Chondrocyte (in vitro differentiated cells): ENCODE measurements around the gene PCDHB10. TPM values are rescaled to one million over a fixed set of nuclear protein-coding genes. Genes with fewer than 3 reads are reported as not detected.
"Not testable (repeated sequence)": the region's sequence is repeated elsewhere in the genome, so short reads cannot be mapped to it uniquely, and the experiment has no call there.

Experiments
- DNase-seq: peaks from one replicate; pipeline ENCODE4 v3.0.0; 2021; ENCODE audit warnings: mixed read lengths, low spot score
- H3K27ac Mint-ChIP-seq: one replicate; pipeline ENCODE4 v1.8.0; 2021; ENCODE audit warnings: mild to moderate bottlenecking, moderate library complexity, mixed read lengths; ENCODE audit not compliant: unreplicated experiment
- H3K27me3 Mint-ChIP-seq: 2 replicates; pipeline ENCODE4 v1.8.0; 2021; ENCODE audit warnings: low read depth, mixed read lengths
- H3K36me3 Mint-ChIP-seq: 2 replicates; pipeline ENCODE4 v1.8.0; 2021; ENCODE audit warnings: low read depth, mixed read lengths
- H3K4me1 Mint-ChIP-seq: 2 replicates; pipeline ENCODE4 v1.8.0; 2021; ENCODE audit warnings: low read depth, mild to moderate bottlenecking, mixed read lengths
- H3K4me3 Mint-ChIP-seq: one replicate; pipeline ENCODE4 v1.8.0; 2021; ENCODE audit warnings: mild to moderate bottlenecking, moderate library complexity, mixed read lengths; ENCODE audit not compliant: unreplicated experiment
- H3K9me3 Mint-ChIP-seq: 2 replicates; pipeline ENCODE4 v1.8.0; 2021; ENCODE audit warnings: low read depth, mixed read lengths
- total RNA-seq: library from RNA; stranded (reverse); gene quantifications from 3 replicates; pipeline ENCODE4 v1.2.1, GENCODE V29; 2021
- TF ChIP-seq, protein P1 (sequence below): fragments of 200-600 bp; sonication (generic); IDR thresholded peaks from 2 replicates; pipeline ENCODE4 v1.5.0; 2021; ENCODE audit warnings: antibody characterized with exemption, mild to moderate bottlenecking, moderate library complexity

The PCDHB10 gene
- total RNA-seq, 1 donor from 2014 or later: 3.8 TPM

- H3K27ac Mint-ChIP-seq: no peak overlapping the region
Measured at GRCh38 chr5:141155540-141156374, 36.4 kb upstream of the PCDHB10 start.

DNA sequence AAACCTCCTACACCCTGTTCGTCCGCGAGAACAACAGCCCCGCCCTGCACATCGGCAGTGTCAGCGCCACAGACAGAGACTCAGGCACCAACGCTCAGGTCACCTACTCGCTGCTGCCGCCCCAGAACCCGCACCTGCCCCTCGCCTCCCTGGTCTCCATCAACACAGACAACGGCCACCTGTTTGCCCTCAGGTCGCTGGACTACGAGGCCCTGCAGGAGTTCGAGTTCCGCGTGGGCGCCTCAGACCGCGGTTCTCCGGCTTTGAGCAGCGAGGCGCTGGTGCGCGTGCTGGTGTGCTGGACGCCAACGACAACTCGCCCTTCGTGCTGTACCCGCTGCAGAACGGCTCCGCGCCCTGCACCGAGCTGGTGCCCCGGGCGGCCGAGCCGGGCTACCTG is 34.8 kb upstream of the PCDHB10 start:
- Mint-ChIP-seq H3K9me3 (peaks cover 46% of the 10 kb centered on the region), H3K36me3 (peaks cover 37% of the 10 kb centered on the region)
- not testable (repeated sequence) for H3K27ac Mint-ChIP-seq

More at GRCh38 chr5:141155540-141156374, 36.4 kb upstream of the PCDHB10 start:
- peaks cover 41% of the 10 kb centered on the region for H3K36me3 Mint-ChIP-seq
- peaks cover 47% of the 10 kb centered on the region for H3K9me3 Mint-ChIP-seq
- H3K4me3 Mint-ChIP-seq: no peak overlapping the region
- no peak for DNase-seq
- no peaks in the 10 kb centered on the region for H3K27me3 Mint-ChIP-seq
- no peaks in the 10 kb centered on the region for H3K4me1 Mint-ChIP-seq
- TF ChIP-seq, protein P1, sequence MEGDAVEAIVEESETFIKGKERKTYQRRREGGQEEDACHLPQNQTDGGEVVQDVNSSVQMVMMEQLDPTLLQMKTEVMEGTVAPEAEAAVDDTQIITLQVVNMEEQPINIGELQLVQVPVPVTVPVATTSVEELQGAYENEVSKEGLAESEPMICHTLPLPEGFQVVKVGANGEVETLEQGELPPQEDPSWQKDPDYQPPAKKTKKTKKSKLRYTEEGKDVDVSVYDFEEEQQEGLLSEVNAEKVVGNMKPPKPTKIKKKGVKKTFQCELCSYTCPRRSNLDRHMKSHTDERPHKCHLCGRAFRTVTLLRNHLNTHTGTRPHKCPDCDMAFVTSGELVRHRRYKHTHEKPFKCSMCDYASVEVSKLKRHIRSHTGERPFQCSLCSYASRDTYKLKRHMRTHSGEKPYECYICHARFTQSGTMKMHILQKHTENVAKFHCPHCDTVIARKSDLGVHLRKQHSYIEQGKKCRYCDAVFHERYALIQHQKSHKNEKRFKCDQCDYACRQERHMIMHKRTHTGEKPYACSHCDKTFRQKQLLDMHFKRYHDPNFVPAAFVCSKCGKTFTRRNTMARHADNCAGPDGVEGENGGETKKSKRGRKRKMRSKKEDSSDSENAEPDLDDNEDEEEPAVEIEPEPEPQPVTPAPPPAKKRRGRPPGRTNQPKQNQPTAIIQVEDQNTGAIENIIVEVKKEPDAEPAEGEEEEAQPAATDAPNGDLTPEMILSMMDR: no peak

DNA sequence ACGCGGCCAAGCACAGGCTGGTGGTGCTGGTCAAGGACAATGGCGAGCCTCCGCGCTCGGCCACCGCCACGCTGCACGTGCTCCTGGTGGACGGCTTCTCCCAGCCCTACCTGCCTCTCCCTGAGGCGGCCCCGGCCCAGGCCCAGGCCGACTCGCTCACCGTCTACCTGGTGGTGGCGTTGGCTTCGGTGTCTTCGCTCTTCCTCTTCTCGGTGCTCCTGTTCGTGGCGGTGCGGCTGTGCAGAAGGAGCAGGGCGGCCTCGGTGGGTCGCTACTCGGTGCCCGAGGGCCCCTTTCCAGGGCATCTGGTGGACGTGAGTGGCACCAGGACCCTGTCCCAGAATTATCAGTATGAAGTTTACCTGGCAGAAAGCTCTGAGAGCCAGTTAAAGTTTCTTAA is 34.3 kb upstream of the PCDHB10 start:
- DNase-seq, H3K27me3 Mint-ChIP-seq, H3K27ac Mint-ChIP-seq, H3K4me3 Mint-ChIP-seq, H3K4me1 Mint-ChIP-seq: not testable (repeated sequence)
- H3K9me3 Mint-ChIP-seq: peaks cover 44% of the 10 kb centered on the region
- peaks cover 34% of the 10 kb centered on the region for H3K36me3 Mint-ChIP-seq

More for the DNA sequence above, 34.8 kb upstream of the PCDHB10 start:
- not testable (repeated sequence) for DNase-seq, H3K27me3 Mint-ChIP-seq, H3K4me3 Mint-ChIP-seq, H3K4me1 Mint-ChIP-seq

GRCh38 chr5:141172381-141173204 is 19.6 kb upstream of the PCDHB10 start, which contains the start of gene PCDHB7:
PCDHB7 (plus strand) TSS chr5:141172644; CDS start chr5:141172836, 192 bp downstream.
- TF ChIP-seq, protein P1: peak; percentile 29
- no peaks in the 10 kb centered on the region for H3K27me3 Mint-ChIP-seq
- DNase-seq: no peak
- H3K4me3 Mint-ChIP-seq: no peak within 1 kb of the TSS
- H3K36me3 Mint-ChIP-seq: peaks cover 26% of the 10 kb centered on the region
- H3K4me1 Mint-ChIP-seq: no peaks in the 10 kb centered on the region
- no peak within 1 kb of the TSS for H3K27ac Mint-ChIP-seq
- H3K9me3 Mint-ChIP-seq: peaks cover 52% of the 10 kb centered on the region

DNA sequence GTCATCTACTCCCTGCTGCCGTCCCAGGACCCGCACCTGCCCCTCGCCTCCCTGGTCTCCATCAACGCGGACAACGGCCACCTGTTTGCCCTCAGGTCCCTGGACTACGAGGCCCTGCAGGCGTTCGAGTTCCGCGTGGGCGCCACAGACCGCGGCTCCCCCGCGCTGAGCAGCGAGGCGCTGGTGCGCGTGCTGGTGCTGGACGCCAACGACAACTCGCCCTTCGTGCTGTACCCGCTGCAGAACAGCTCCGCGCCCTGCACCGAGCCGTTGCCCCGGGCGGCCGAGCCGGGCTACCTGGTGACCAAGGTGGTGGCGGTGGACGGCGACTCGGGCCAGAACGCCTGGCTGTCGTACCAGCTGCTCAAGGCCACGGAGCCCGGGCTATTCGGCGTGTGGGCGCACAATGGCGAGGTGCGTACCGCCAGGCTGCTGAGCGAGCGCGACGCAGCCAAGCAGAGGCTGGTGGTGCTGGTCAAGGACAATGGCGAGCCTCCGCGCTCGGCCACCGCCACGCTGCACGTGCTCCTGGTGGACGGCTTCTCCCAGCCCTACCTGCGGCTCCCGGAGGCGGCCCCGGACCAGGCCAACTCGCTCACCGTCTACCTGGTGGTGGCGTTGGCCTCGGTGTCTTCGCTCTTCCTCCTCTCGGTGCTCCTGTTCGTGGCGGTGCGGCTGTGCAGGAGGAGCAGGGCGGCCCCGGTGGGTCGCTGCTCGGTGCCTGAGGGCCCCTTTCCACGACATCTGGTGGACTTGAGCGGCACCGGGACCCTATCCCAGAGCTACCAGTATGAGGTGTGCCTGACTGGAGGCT is 17.7 kb upstream of the PCDHB10 start:
- not testable (repeated sequence) for H3K4me3 Mint-ChIP-seq, H3K4me1 Mint-ChIP-seq, DNase-seq, H3K27ac Mint-ChIP-seq, H3K27me3 Mint-ChIP-seq
- H3K9me3 Mint-ChIP-seq: peaks cover 36% of the 10 kb centered on the region
- peaks cover 15% of the 10 kb centered on the region for H3K36me3 Mint-ChIP-seq

- no peaks in the 10 kb centered on the region for H3K27me3 Mint-ChIP-seq
- no peak overlapping the region for H3K27ac Mint-ChIP-seq
- H3K36me3 Mint-ChIP-seq: peaks cover 9% of the 10 kb centered on the region
- TF ChIP-seq, protein P1: no peak
- peaks cover 29% of the 10 kb centered on the region for H3K9me3 Mint-ChIP-seq
- H3K4me3 Mint-ChIP-seq: no peak overlapping the region
- no peaks in the 10 kb centered on the region for H3K4me1 Mint-ChIP-seq
- DNase-seq: no peak
Measured at GRCh38 chr5:141175933-141176332, 16.2 kb upstream of the PCDHB10 start.

DNA sequence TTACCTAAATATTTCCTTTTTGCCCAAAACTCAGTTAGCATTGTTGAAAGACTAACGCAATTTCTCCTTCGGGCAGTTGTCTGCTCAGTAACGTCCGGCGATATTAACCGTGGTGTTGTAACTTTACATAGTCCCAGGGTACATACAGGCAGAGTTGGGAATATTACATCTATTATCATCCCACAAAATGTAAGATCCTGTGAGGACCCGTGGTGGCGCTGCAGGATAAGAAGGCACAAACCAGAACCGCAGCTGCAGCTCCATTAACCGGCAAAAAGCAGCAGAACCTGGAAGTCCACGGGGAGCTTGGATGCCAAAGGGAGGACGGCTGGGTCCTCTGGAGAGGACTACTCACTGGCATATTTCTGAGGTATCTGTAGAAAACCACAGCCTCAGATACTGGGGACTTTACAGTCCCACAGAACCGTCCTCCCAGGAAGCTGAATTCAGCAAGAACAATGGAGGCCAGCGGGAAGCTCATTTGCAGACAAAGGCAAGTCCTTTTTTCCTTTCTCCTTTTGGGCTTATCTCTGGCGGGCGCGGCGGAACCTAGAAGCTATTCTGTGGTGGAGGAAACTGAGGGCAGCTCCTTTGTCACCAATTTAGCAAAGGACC is 14.5 kb upstream of the PCDHB10 start, which contains the start of gene PCDHB8:
Gene PCDHB8 (plus strand): TSS at position 214 of the 615 bp plus-strand sequence. CDS start 245 bp downstream, at position 459.
- H3K4me1 Mint-ChIP-seq, DNase-seq, H3K27ac Mint-ChIP-seq, H3K27me3 Mint-ChIP-seq, H3K4me3 Mint-ChIP-seq: not testable (repeated sequence)
- peaks cover 15% of the 10 kb centered on the region for H3K36me3 Mint-ChIP-seq
- peaks cover 34% of the 10 kb centered on the region for H3K9me3 Mint-ChIP-seq

- Mint-ChIP-seq H3K36me3 (peaks cover 20% of the 10 kb centered on the region), H3K9me3 (peaks cover 31% of the 10 kb centered on the region)
- H3K27ac Mint-ChIP-seq, H3K27me3 Mint-ChIP-seq, H3K4me1 Mint-ChIP-seq, H3K4me3 Mint-ChIP-seq, DNase-seq: not testable (repeated sequence)
Measured at GRCh38 chr5:141179371-141179770, 12.8 kb upstream of the PCDHB10 start.
